ENCODE measurements around the gene PHACTR1.

PHACTR1 gene

GRCh38 chr6:13099771-13100170 lies 383.2 kb downstream of the PHACTR1 start:
- TF ChIP-seq CTCF (IDR thresholded peaks at IDR 0.05; ENCODE audit: control insufficient read depth, extremely low read depth, insufficient read depth) = no peak
- DNase-seq (ENCODE audit: low read depth) = no peak
- H3K4me3 ChIP-seq (ENCODE audit: low read depth, low read length) = no peak overlapping the region

GRCh38 chr6:13101409-13101808 lies 384.8 kb downstream of the PHACTR1 start:
- no peak for TF ChIP-seq CTCF (IDR thresholded peaks at IDR 0.05; ENCODE audit: control insufficient read depth, extremely low read depth, insufficient read depth)
- no peak for DNase-seq (ENCODE audit: low read depth)
- no peak overlapping the region for H3K4me3 ChIP-seq (ENCODE audit: low read depth, low read length)

GRCh38 chr6:13101985-13102384 lies 385.4 kb downstream of the PHACTR1 start:
- no peak overlapping the region for H3K4me3 ChIP-seq (ENCODE audit: low read depth, low read length)
- TF ChIP-seq CTCF (IDR thresholded peaks at IDR 0.05; ENCODE audit: control insufficient read depth, extremely low read depth, insufficient read depth) = no peak
- no peak for DNase-seq (ENCODE audit: low read depth)

- TF ChIP-seq CTCF (IDR thresholded peaks at IDR 0.05; ENCODE audit: control insufficient read depth, extremely low read depth, insufficient read depth) = no peak
- no peak for DNase-seq (ENCODE audit: low read depth)
Observed at GRCh38 chr6:13103169-13103568, 386.6 kb downstream of the PHACTR1 start.

GRCh38 chr6:13105139-13105538 lies 388.6 kb downstream of the PHACTR1 start:
- TF ChIP-seq CTCF (IDR thresholded peaks at IDR 0.05; ENCODE audit: control insufficient read depth, extremely low read depth, insufficient read depth) = no peak
- DNase-seq (ENCODE audit: low read depth) = no peak
- H3K4me3 ChIP-seq (ENCODE audit: low read depth, low read length) = no peak overlapping the region

More at GRCh38 chr6:13103169-13103568, 386.6 kb downstream of the PHACTR1 start:
- no peak overlapping the region for H3K4me3 ChIP-seq (ENCODE audit: low read depth, low read length)

- no peak for TF ChIP-seq CTCF (IDR thresholded peaks at IDR 0.05; ENCODE audit: control insufficient read depth, extremely low read depth, insufficient read depth)
- DNase-seq (ENCODE audit: low read depth) = no peak
- H3K4me3 ChIP-seq (ENCODE audit: low read depth, low read length) = no peak overlapping the region
Observed at GRCh38 chr6:13112921-13113320, 396.4 kb downstream of the PHACTR1 start.

- H3K4me3 ChIP-seq (ENCODE audit: low read depth, low read length) = no peak overlapping the region
- DNase-seq (ENCODE audit: low read depth) = no peak
- TF ChIP-seq CTCF (IDR thresholded peaks at IDR 0.05; ENCODE audit: control insufficient read depth, extremely low read depth, insufficient read depth) = no peak
Observed at GRCh38 chr6:13113376-13113775, 396.8 kb downstream of the PHACTR1 start.

Measured in LNCaP clone FGC (cell line).